Astrocyte of the spinal cord (primary cell): ENCODE data around the gene SRSF4.
"Not testable (repeated sequence)": the region's sequence is repeated elsewhere in the genome, so short reads cannot be mapped to it uniquely, and the experiment has no call there.

ENCODE experiments used
- DNase-seq: peaks from one replicate; pipeline ENCODE4 v3.0.0; 2011; ENCODE audit warnings: low read depth, low spot score
- H3K4me3 ChIP-seq: 2 replicates; pipeline ENCODE4 v1.5.1; 2011; ENCODE audit warnings: low read depth, mild to moderate bottlenecking, low read length, moderate library complexity
- in situ Hi-C: cut with HindIII; loops from 2 replicates; pipeline ENCODE4 v1.10.0; 2017; ENCODE audit warnings: low sequenced_read_pairs
- TF ChIP-seq, protein P1 (sequence below): IDR thresholded peaks from 2 replicates; pipeline ENCODE4 v1.5.1; 2012; ENCODE audit warnings: low read depth, mild to moderate bottlenecking, low read length, inconsistent platforms

SRSF4 gene

DNA sequence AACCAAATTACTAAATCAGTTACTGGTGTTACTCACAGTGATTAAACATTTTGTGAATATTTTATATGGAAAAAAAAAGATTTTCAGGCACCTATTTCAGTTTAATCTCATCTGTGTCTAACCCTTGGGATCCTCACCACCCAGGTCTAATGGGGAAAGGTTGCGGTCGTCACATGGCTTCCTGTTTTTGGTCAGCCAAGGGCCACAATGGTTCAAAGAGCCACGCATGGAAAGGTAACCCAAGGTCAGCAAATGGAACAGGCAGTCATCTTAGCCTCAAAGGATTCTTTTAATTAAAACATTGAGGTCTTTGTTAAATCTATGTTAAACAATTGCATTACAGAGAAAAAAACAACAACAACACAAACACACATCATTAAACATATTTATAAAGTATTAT lies 21.9 kb downstream of the SRSF4 start:
- no peak for DNase-seq
- TF ChIP-seq, protein P1, sequence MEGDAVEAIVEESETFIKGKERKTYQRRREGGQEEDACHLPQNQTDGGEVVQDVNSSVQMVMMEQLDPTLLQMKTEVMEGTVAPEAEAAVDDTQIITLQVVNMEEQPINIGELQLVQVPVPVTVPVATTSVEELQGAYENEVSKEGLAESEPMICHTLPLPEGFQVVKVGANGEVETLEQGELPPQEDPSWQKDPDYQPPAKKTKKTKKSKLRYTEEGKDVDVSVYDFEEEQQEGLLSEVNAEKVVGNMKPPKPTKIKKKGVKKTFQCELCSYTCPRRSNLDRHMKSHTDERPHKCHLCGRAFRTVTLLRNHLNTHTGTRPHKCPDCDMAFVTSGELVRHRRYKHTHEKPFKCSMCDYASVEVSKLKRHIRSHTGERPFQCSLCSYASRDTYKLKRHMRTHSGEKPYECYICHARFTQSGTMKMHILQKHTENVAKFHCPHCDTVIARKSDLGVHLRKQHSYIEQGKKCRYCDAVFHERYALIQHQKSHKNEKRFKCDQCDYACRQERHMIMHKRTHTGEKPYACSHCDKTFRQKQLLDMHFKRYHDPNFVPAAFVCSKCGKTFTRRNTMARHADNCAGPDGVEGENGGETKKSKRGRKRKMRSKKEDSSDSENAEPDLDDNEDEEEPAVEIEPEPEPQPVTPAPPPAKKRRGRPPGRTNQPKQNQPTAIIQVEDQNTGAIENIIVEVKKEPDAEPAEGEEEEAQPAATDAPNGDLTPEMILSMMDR = no peak
- in situ Hi-C loops = no loop called here
- H3K4me3 ChIP-seq = no peak overlapping the region

DNA sequence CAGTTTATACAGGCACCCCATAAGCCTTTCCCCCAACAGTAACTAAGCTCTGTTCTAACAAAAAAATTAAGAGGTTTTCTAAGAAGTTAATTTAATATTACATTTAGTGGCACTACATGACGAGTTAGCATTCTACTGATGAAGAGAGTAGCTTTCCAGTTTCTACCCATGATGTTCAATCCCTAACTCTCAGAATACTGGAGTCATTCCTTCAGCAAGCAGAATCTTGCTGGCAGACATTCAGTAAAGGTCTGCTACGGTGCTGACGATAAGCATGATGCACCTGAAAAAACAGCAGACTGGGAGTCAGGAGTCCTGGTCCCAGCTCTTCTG lies 24.5 kb downstream of the SRSF4 start:
- TF ChIP-seq, protein P1 = no peak
- in situ Hi-C loops = no loop called here
- no peak overlapping the region for H3K4me3 ChIP-seq
- no peak for DNase-seq

DNA sequence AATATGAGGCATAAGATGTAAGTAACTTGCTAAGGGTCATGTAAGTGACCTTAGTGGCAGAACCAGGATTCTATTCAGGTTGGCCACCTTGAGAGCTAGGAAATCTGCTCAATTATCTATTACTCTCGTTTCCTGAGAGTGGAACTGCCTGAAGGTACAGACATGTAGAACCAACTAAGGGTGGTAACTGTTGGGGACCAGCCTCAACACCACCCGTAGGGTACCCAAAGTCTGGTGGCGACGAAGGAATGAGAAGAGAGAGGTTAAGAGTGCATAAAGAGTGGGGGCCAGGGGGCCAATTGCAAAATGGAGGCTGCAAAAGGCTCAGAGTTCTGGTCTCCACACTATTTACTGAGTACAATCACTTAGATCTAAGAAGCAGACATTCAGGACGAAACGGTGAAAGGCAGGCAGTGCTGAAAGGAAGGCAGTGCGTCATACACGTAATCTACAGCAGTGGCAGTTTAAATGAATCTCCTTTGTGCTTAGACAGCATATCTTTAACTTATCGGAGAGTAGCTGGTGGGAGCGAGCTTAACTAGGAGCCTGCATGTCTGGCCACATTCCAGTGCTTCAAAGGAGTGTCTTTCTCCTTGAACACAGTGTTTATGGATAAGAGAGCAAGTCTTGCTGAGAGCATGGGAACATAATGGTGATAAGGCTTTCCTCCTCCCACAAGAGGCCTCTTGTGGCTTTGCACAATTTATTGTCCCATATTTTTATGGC lies 25.0 kb downstream of the SRSF4 start:
- TF ChIP-seq, protein P1 = no peak
- H3K4me3 ChIP-seq = no peak overlapping the region
- DNase-seq = no peak
- in situ Hi-C loops = no loop called here

DNA sequence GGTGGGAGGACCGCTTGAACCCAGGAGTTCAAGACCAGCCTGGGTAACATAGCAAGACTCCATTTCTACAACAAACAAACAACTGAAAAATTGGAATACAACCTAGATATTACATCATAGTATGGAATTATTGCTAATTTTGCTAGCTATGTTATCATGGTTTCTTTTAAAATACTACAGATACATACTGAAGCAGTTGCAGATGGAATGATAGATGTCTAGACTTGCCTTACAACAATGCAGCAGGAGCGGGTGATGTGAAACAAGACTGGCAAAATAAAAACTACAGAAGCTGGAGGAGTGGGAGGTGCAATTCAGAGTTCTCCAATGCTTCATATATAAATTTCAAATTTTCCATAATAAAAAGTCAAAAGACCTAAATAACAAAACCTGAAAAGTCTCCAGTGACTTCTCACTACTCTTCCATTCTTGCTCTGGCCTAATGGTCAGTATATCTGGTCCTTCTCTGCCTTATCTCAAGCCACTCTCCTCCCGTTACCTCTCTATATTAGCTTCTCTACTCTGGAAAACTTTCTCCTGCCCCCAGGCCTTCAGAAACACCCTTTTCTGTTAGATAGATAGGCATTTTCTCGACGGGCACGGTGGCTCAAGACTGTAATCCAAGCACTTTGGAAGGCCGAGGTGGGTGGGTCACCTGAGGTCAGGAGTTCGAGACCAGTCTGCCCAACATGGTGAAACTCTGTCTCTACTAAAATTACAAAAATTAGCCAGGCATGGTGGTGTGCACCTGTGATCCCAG lies 29.5 kb downstream of the SRSF4 start:
- no peak overlapping the region for H3K4me3 ChIP-seq
- DNase-seq = no peak
- in situ Hi-C loops = no loop called here
- TF ChIP-seq, protein P1 = no peak

DNA sequence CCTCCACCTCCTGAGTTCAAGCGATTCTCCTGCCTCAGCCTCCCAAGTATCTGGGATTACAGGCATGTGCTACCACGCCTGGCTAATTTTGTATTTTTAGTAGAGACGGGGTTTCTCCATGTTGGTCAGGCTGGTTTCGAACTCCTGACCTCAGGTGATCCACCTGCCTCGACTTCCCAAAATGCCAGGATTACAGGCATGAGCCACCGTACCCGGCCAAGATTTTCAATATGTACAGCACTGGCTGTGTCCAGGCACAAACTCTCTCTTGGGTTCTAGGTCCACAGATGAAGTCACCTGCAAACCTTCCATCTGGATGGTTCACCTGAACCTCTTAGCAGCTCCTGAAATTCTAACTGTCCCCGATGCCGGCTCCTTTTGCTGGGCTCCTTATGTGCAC lies 31.4 kb downstream of the SRSF4 start:
- H3K4me3 ChIP-seq, DNase-seq, in situ Hi-C loops: not testable (repeated sequence)

DNA sequence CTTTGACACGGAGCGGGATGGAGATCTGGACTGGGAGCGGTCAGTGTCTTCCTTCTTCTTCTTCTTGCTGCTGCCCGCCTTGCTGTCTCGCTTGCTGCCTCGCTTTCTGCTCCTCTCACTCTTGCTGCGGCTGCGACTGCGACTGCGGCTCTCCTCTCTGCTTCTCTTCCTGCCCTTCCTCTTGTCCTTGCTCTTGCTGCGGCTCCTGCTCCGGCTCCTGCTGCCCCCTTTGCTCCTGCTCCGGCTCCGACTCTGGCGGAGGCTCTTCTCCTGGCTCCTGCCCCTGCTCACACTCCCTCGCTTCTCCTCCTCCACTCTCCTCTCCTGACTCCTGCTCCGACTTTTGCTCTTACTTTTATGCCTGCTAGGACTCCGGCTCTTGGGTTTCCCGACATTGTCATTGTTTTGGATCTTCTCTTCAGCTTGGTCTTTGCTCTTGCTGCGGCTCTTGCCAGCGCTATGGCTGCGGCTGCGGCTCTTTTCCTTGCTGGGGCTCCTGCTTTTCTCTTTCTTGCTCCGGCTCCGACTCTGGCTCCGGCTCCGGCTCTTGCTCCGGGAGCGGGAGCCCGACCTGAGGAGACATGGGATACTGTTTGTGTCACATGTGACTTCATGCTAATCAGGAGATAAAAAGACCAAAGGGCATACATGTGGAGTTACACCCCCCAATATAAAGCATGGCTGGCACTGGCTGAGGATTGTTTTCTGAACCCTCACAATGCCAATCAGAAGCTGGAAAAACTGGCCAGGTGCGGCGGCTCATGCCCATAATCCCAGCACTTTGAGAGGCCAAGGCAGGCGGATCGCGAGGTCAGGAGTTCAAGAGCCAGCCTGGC lies 32.8 kb downstream of the SRSF4 start:
- H3K4me3 ChIP-seq = no peak overlapping the region
- TF ChIP-seq, protein P1 = no peak
- DNase-seq = no peak
- in situ Hi-C loops = no loop called here
